Measurements from ENCODE around the gene HOXC12.

Gene HOXC12, protein sequence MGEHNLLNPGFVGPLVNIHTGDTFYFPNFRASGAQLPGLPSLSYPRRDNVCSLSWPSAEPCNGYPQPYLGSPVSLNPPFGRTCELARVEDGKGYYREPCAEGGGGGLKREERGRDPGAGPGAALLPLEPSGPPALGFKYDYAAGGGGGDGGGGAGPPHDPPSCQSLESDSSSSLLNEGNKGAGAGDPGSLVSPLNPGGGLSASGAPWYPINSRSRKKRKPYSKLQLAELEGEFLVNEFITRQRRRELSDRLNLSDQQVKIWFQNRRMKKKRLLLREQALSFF

DNA sequence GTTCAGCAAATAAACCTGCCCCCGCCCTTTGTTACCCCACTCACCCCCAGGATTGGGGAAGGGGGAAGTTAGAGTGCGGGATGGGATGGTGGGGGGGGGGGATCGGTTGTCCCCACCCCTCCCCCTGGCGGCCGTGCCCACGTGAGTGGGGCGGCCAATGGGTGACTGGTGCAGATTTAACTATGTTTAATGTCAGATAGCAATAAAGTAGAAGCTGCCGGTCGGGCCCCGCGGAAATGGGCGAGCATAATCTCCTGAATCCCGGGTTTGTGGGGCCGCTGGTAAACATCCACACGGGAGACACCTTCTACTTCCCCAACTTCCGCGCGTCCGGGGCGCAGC lies at the start of gene HOXC12:
HOXC12 (plus strand) TSS at position 210 of the 342 bp plus-strand sequence; CDS start at position 237, 27 bp downstream.
- no peak for DNase-seq (ENCODE audit: low read depth in 3 of 3)

DNA sequence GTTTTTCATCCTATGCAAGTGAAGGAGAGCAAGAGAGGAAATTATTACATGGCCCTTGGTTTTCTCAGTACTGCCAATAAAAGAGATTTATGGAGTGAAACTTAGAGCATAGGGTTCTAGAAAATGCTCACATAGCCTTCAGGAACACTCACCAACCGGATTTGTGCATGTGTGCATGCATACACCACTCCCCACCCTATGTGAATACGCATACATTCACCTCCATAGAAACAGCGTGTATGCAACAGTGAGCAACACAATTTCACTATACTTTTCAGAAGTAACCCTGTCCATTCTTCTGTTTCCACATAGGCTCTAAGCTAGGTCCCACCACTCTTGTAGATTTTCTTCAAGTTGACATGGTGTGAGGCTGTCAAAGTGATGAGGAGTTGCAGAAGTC lies 47.6 kb upstream of the HOXC12 start:
- DNase-seq (ENCODE audit: low read depth in 3 of 3), result no peak

DNA sequence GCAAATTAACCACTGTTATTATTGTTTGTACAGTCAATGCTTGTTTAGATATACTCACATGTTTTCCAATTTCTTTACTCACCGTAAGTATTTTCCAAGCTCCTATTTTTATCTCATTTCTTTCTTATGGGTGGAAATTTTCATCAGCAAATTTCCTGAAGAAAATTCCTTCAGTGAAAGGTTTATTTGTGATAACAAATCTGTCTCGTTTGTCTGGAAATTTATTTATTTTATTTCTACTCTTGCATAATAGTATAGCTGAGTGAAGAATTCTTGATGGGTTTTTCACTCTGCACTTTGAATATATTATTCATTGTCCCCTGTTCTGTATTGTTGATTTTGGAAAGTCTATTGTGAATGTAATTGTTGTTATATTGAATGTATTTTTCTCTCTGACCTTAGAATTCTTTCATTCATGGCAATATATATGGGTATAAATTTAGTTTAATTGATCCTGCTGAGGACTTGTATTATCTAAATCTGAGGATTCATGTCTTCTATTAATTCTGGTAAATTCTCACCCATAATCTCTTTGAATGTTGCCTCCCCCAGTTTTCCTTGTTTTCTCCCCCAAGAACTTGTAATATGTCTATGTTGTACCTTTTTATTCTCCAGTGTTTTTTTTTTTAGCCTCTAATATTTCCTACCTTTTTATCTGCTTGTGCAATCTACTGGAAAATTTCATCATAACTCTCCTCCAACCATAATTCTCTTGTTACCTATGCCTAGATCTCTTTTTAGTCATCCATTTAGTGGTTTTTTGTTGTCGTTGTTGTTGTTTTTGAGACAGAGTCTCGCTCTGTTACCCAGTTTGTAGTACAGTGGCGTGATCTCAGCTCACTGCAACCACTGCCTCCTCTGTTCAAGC lies 37.7 kb upstream of the HOXC12 start:
- DNase-seq (ENCODE audit: low read depth in 3 of 3), result no peak

DNA sequence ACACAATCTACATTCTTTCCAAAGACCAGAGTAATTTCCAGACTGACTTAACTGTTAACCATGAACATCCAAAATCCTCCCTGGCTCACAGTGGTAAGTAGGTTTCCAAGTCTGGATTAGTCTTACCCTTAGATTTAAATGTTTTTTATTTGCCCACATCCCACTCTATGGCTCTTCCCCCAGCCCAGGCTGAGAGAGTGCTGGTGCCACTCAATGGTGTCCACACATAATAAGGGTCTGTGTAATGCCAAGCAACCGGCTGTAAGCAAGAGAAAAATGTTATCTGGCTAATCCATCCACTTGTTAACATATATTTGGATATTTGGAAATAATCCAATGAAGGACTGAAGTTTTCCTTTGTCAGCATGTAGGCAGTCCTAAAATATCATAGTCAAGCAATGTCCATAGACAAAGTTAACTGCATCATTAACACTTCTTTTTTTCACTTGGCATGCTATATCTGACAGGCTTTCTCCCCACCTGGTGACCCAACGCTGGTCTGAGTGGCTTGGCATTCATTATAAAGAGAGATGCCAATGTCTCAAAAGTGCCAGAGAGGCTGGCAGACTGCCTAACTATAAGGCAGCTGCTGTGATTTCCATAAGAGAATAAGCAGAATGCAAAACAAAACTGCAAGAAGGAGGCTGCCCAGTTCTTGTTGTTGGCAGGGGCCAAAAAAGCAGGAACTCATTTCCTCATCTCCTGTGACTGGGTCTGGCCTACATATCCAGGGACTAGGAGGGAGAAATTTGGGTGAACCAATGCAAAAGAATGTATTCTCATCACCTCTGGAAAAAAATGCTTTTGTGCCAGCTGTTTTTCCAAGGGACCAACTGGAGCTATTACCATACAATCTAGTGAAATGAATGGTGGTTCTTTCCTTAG lies 29.9 kb upstream of the HOXC12 start:
- no peak for DNase-seq (ENCODE audit: low read depth in 3 of 3)

DNA sequence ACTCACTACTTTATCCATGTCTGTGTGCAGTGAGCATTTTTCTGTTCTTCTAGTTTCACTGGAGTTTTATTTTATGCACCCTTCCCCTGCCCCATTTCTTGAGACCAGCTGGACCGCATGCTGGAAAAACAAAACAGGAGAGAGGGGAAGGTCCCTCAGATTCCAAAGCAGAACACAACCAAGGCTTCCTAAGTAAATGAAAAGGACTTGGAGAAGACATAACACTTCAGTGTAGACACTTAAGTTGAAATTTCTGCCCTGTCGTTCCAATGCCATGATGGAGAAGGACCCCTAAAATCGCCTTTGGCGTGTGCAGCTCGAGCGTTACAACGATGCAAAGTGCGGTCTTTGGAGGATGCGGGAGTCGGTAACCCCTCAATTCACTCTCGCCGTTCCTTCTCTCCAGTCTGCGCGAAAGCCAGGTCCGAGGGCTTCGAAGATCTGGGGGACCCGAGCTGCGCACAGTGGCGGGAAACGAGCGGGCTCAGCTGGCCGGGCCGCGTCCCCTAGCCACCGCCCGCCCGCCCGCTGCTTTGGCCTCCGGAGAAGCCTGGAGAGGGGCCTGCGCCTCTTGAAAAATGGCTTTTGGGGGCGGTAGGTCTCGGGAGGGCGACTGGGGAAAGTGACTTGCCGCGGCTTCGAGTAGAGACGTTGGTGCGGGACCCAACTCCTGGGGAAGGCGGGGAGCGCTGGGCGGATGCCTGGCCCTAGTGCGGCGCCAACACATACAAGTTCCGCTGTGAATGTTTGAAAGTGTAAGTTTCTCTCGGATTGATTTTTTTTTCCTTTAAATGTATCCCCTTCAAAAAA lies 27.3 kb upstream of the HOXC12 start:
- no peak for DNase-seq (ENCODE audit: low read depth in 3 of 3)

DNA sequence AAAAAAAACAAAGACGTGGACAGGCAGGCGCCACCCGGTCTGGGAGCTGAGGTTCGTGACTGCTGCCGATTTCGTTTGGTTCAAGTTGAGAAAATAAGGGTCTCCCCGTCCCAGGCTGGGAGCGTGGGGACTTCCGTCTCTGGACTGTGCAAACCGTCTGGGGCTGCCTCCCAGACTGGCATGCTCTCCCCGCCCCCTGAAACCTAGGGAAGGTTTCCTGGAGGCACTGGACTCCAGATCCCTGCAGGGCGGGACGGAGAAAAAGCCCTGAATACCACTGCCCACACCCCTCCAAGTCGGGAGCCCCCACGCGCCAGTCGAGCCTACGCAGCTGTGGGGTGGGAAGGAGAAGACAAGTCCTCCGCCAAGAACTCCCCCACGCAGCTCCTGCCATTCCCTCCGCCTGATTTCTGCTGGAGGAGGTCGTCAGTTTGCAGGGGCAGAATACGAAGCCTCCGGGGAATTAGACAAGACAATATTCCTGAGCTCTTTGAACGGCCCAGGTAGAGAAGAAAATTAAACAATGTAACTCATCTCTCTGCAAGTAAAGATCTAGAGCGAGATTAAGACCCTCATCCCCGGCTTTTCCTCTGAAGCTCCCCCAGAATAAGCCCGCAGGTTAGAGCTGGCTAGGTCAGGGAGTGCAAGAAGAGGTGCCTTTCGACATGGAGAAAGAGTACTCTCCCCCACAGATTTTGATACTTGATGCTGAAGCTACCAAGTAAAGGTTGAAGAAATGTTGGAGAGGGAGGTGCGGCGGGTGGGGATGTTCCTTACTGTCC lies 26.5 kb upstream of the HOXC12 start:
- no peak for DNase-seq (ENCODE audit: low read depth in 3 of 3)

DNA sequence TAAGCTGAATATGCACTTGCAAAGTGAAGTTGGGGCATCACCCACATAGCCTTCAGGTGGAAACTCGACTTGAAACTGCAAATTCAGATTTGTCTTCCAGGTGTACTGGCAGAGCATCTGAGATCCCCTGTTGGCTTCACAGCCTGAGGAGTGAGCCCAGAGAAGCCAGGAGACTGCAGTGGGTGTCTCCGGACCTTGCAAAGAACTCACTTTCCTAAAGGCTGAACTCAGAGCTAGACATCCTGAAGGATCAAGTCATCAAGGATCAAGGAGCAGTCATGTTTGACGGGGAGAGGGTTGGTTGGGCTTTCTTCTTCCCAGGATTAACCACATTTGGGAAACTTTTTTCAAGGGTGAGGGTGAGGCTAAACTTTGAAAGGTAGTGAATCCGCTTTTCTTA lies 25.2 kb upstream of the HOXC12 start:
- DNase-seq (ENCODE audit: low read depth in 3 of 3), result no peak

DNA sequence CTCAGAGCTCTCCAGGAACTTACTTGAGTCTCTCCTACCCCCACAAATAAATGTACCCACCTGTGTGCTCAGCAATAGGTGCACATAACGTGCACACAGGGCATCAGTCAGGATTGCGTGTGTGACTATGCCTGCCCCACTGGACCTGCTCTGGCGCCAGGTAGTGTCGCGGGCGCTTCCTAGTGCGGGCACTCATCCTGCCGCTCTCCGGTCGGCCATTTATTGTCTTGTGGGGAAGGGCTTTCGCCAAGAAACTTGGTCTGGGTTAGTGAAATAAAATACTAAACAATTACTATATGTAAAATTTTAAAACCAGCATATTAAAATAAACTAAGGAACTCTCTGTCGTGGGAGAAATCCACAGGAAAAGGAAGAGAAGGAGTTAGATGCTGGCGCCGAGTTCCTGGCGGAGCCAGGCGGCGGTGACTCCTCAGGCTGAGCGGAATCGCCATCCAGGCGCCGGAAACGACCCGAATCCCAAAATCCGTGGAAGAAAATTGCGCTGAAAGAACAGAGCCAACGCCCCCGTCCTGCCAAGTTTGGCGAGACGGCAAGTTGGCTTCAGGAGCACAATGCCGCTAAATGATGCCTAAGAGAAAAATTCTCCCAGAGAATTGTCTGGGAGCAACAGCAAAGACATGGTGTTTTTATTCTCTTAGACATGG lies 24.0 kb upstream of the HOXC12 start:
- DNase-seq (ENCODE audit: low read depth in 3 of 3), result no peak

DNA sequence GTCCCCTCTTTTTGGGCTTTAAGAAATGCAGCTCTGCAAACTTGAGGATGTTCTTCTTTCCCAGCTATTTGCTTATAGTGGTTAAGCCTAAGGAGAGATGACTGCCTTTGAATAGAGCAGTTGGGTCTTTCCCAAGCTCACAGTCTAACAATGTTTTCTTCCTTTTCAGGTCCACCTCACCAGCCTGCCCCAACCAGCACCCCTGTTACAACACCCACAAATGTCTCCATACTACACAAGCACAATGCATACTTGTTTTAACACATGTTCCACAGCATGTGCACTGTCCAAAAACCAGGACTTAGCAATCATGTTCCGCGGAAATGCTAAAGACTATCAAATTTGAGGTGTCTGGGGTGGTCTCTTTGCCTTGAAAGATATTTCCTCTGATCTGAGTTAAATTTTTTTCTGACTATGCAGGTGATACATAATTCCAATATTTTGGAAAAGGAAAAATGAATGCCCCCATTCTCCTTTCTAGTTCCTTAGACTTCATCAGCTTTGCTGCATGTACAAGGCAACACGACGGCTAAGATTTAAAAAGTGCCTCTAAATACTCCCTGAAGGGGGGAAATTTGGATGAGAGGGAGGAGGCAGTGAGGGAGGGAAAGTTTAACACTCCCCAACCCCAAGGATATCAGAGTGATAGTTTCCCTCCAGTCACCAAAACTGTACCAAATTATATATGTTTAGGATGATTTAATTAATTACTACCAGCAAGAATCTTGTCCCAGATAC lies 22.7 kb upstream of the HOXC12 start:
- no peak for DNase-seq (ENCODE audit: low read depth in 3 of 3)

DNA sequence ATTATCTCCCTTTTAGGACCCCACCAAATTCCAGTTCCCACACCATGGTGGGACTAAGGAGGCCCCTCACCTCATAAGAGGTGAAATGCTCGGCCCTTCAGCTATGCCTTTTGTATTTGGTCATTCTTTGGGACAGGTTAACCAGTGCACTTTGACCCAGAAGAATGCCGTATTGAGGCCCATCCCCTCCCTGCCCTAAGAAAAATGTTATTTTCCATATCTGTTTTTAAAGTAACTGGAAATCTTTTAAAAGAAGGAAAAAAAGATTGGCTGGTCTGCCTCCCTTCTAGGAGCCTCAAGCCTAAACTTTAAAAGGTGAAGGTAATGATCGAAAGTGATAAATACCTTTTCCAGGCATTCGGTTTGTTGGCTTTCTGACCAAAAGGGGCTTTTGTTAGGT lies 21.8 kb upstream of the HOXC12 start:
- DNase-seq (ENCODE audit: low read depth in 3 of 3), result no peak

DNA sequence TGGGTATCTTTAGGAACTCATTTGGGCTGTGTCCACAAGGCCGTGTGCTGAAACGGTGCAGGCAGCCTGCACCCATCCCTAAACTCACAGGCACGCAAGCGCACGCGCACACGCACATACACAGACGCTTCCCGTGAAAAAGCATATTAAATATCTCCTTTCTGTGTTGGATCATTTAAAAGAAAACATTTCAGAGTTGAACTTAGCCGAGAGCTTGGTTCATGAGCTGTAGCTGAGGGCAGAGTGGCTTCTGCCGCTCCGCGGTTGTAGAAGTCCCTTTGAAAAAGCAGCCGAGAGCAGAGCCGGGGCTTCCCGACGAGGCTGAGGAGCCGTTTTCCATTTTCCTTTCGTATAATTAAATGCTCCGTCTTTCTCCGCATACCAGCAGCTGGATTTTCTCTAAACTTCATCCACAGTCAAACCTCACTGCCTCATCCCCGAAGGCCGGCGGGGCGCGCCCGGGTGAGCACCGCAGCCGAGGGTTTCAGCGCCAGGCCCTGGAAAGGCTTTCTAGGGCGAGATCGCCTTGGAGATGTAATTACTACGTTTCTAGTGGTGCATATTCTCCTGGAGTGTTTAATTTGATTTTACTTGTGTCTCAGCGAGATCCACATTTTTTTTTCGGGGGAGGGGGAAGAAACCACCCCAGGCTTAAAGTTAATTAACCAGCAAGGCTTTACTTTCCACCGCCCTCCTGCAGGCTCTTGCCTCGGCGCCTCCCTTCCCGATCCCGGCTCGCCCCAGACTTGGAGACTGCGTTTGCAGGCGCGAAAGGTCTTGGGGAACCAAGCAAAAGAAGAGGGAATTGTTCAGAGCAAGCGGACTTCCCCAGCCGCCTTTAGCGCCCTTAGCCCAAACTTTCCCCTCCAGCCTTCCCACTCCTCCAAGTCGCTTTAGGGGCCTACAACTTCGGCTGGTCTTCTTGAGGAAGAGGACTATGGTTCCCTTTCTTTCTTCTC lies 19.0 kb upstream of the HOXC12 start:
- DNase-seq (ENCODE audit: low read depth in 3 of 3), result no peak

DNA sequence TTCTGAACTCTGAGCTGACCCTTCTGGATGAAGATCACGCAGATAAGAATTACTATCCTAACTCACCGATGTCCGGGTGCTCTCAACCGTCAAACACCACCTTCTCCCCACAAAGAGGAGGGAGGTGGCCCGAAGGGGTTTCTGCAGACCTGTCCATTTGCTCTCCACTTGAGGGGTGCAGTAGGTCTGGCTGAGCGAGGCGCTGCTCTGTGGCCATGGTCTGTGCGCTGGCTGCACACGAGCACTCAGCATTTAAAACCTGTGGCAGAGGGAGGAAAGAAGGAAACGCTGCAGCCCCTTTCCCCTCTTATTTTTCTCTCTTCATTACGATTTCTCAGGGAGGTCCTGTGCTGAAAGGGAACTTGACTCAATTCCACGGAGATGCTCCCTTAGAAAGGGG lies 17.6 kb upstream of the HOXC12 start:
- no peak for DNase-seq (ENCODE audit: low read depth in 3 of 3)

DNA sequence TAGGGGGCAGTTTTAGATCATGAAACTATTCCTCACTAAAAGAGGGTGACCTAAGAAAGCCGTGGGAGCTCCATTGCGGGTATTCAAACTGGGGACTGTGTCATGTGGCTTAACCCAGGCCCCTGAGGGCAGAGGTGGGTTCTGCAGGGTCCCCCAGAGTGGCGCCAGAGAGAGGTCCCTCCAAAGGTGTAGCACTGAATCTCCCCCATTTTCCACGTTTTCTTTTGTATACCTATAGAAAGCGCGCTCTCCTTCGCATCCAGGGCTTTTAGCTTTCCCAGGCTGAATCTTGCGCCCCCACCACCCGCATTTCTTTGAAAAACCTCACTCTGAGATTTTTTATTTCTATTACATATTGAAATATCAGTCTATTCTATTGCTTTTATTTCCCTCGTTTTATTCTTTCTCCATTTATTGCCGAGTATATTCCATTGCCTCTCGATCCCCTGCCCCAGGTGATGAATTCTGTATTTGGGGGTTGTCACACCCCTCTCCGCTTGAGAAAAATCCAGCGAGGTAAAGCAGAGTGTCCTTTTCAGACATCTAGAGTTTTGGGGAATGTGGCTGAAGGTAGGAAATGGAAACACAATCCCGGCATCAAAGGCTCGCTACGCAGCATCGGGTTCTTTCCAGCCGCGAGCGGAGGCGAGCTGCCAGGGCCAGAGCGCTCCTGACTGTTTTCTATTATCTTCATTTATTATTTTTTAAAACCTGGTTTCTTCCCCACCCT lies 16.9 kb upstream of the HOXC12 start:
- no peak for DNase-seq (ENCODE audit: low read depth in 3 of 3)

DNA sequence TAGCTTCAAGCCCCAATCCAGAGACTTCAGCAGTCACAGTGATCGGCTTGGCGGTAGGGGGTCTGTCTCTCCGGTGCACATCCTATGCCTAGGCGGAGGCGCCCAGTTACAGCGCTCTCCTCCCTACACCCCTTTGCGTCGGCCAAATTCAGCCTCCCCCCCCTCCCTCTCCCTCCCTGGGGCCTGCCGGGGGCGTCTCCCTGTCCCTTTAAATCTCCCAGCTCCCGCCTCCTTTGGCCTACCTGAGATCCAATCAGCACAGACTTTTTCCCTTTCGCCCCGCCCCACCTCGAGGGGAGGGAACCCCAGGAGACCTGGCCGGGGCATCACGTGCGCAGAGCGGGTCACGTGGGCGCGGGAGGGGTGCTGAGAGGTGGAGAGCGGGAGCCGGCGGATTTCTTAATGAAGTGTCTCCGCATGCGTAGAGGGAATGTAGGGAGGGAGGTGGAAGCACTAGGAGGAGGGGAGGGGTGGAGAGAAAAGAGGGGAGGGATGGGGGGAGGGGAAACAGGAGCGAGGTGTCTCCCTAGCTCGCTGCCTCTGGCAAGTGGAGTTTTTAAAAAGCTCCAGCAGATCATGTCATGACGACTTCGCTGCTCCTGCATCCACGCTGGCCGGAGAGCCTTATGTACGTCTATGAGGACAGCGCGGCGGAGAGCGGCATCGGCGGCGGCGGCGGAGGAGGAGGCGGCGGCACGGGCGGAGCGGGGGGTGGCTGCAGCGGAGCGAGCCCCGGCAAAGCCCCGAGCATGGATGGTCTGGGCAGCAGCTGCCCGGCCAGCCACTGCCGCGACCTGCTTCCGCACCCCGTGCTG lies 16.2 kb upstream of the HOXC12 start, which contains the start of gene HOXC13:
HOXC13 (plus strand) TSS at position 506 of the 815 bp plus-strand sequence; CDS start at position 582, 76 bp downstream.
- DNase-seq (ENCODE audit: low read depth in 3 of 3), result peak in 1 of 3 experiments; percentile 19

DNA sequence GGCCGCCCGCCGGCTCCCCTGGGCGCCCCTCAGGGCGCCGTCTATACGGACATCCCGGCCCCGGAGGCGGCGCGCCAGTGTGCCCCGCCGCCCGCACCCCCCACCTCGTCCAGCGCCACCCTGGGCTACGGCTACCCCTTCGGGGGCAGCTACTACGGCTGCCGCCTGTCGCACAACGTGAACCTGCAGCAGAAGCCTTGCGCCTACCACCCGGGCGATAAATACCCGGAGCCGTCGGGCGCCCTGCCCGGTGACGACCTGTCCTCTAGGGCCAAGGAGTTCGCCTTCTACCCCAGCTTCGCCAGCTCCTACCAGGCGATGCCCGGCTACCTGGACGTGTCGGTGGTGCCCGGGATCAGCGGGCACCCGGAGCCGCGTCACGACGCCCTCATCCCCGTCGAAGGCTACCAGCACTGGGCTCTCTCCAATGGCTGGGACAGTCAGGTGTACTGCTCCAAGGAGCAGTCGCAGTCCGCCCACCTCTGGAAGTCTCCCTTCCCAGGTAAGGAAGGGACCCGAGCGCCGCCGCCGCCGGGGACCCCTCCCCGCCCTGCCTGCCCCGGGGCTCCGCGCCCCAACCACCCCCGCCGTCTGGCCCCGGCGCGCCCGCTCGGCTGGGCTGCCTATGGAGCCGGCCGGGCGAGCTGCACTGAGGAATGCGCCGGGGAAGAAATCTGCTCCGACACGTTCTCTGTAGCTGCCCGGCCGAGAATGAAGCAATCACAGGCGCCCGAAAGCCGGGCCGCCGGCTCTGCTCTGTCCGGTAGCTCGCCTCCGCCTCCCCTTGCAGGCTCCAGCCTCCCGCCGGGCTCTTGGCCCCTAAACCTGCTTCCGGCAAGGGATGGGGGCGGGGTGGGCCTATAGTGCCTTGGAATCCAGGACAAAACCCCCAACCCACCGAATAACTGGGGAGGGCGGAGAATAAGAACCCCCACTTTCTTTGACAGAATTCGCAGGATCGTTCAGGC lies 15.3 kb upstream of the HOXC12 start:
- DNase-seq (ENCODE audit: low read depth in 3 of 3), result no peak
